ENCODE data around the gene PDE4B. TPM values are rescaled to one million over a fixed set of nuclear protein-coding genes. Genes with fewer than 3 reads are reported as not detected.

Gene PDE4B
- polyA plus RNA-seq, 1 donor from 2014 or later, result 135 TPM

- Histone ChIP-seq H3K9me2 (ENCODE audit: insufficient read depth, low read length) (no peaks in the 10 kb centered on the region), H3K79me2 (replicated peaks; ENCODE audit: insufficient read depth, low read length) (no peaks in the 10 kb centered on the region), H3K4me2 (ENCODE audit: low read length) (no peak overlapping the region), H3F3A (ENCODE audit: insufficient read depth, low read length, poor library complexity, severe bottlenecking) (no peaks in the 10 kb centered on the region), H3K36me3 (ENCODE audit: insufficient read depth, low read length) (no peaks in the 10 kb centered on the region), H4K20me1 (ENCODE audit: insufficient read depth) (no peaks in the 10 kb centered on the region), H3K27ac (ENCODE audit: low read length) (no peak overlapping the region), H3K9ac (ENCODE audit: low read length) (no peak overlapping the region), H3K9me3 (ENCODE audit: low read length) (peaks cover 8% of the 10 kb centered on the region), H3K27me3 (ENCODE audit: insufficient read depth, low read depth, low read length) (no peaks in the 10 kb centered on the region), H2AFZ (ENCODE audit: low read depth, low read length) (no peak overlapping the region), H3K4me3 (ENCODE audit: low read length) (no peak overlapping the region)
- TF ChIP-seq POLR2AphosphoS5 (IDR thresholded peaks at IDR 0.05), result no peak
- TF ChIP-seq EP300 (conservative IDR thresholded peaks at IDR 0.05; ENCODE audit: poor library complexity, severe bottlenecking), result no peak
- no peak for TF ChIP-seq EZH2 (IDR thresholded peaks at IDR 0.05; ENCODE audit: borderline replicate concordance, insufficient read depth, low read length, poor library complexity, severe bottlenecking)
- TF ChIP-seq RAD21 (conservative IDR thresholded peaks at IDR 0.05), result no peak
- no peak for TF ChIP-seq REST (IDR thresholded peaks at IDR 0.05; ENCODE audit: borderline replicate concordance)
- no peak for TF ChIP-seq SMC3 (conservative IDR thresholded peaks at IDR 0.05; ENCODE audit: poor library complexity)
Measured at GRCh38 chr1:66386712-66387111, 594.0 kb downstream of the PDE4B start.

GRCh38 chr1:66388913-66389312 is 596.2 kb downstream of the PDE4B start:
- Histone ChIP-seq H3K27me3 (ENCODE audit: insufficient read depth, low read depth, low read length) (no peaks in the 10 kb centered on the region), H3K36me3 (ENCODE audit: insufficient read depth, low read length) (no peaks in the 10 kb centered on the region), H3K27ac (ENCODE audit: low read length) (no peak overlapping the region), H3K9me2 (ENCODE audit: insufficient read depth, low read length) (no peaks in the 10 kb centered on the region), H4K20me1 (ENCODE audit: insufficient read depth) (no peaks in the 10 kb centered on the region), H3K4me2 (ENCODE audit: low read length) (no peak overlapping the region), H3K9me3 (ENCODE audit: low read length) (peaks cover 8% of the 10 kb centered on the region), H3K9ac (ENCODE audit: low read length) (no peak overlapping the region), H3K79me2 (replicated peaks; ENCODE audit: insufficient read depth, low read length) (no peaks in the 10 kb centered on the region), H3F3A (ENCODE audit: insufficient read depth, low read length, poor library complexity, severe bottlenecking) (no peaks in the 10 kb centered on the region), H3K4me3 (ENCODE audit: low read length) (no peak overlapping the region), H2AFZ (ENCODE audit: low read depth, low read length) (no peak overlapping the region)
- TF ChIP-seq SMC3 (conservative IDR thresholded peaks at IDR 0.05; ENCODE audit: poor library complexity) (no peak), REST (IDR thresholded peaks at IDR 0.05; ENCODE audit: borderline replicate concordance) (no peak), TAF1 (IDR thresholded peaks at IDR 0.05; ENCODE audit: low read depth) (no peak), EZH2 (IDR thresholded peaks at IDR 0.05; ENCODE audit: borderline replicate concordance, insufficient read depth, low read length, poor library complexity, severe bottlenecking) (no peak)

All from neural cell (in vitro differentiated cells).